Liver (tissue), 9 donors: ENCODE measurements around the gene UBTD1. TPM values are rescaled to one million over a fixed set of nuclear protein-coding genes. Genes with fewer than 3 reads are reported as not detected.

Experiments used
- DNase-seq: peaks from one replicate; pipeline ENCODE4 v3.0.0-alpha.2; 2017; ENCODE audit warnings: low spot score
- H3K27ac ChIP-seq, 2 donors: one replicate each; pipeline ENCODE4 v1.7.0; 2013; ENCODE audit warnings: inconsistent platforms in 2 of 2, low read length in 2 of 2, control low read depth in 1 of 2, low read depth in 1 of 2, mild to moderate bottlenecking in 1 of 2
- H3K27me3 ChIP-seq, 4 donors: one replicate each; pipeline versions ENCODE4 v1.6.1 to v1.7.0; 2013; ENCODE audit warnings: low read length in 3 of 4, inconsistent platforms in 1 of 4, mild to moderate bottlenecking in 1 of 4, moderate library complexity in 1 of 4; ENCODE audit not compliant: control insufficient read depth in 4 of 4, insufficient read depth in 4 of 4
- H3K36me3 ChIP-seq, 4 donors: one replicate each; pipeline versions ENCODE4 v1.6.1 to v1.7.0; 2013; ENCODE audit warnings: low read length in 3 of 4, mild to moderate bottlenecking in 3 of 4, low read depth in 1 of 4, moderate library complexity in 1 of 4; ENCODE audit not compliant: control insufficient read depth in 4 of 4, insufficient read depth in 3 of 4
- H3K4me1 ChIP-seq, 4 donors: one replicate each; pipeline versions ENCODE4 v1.6.1 to v1.7.0; 2013; ENCODE audit warnings: low read length in 3 of 4, mild to moderate bottlenecking in 3 of 4, moderate library complexity in 1 of 4; ENCODE audit not compliant: control insufficient read depth in 4 of 4, insufficient read depth in 4 of 4
- H3K4me3 ChIP-seq, 3 donors: one replicate each; pipeline versions ENCODE4 v1.6.1 to v1.7.0; 2013; ENCODE audit warnings: low read length in 3 of 3, control low read depth in 1 of 3, low read depth in 1 of 3, mild to moderate bottlenecking in 1 of 3
- H3K9ac ChIP-seq, 2 donors: one replicate each; pipeline ENCODE4 v1.7.0; 2013; ENCODE audit warnings: low read length in 2 of 2, mild to moderate bottlenecking in 2 of 2, moderate library complexity in 2 of 2, control low read depth in 1 of 2, low read depth in 1 of 2
- H3K9me3 ChIP-seq, 4 donors: one replicate each; pipeline versions ENCODE4 v1.6.1 to v1.7.0; 2013; ENCODE audit warnings: low read length in 3 of 4; ENCODE audit not compliant: control insufficient read depth in 4 of 4
- ATF3 ChIP-seq: IDR thresholded peaks from 2 replicates; pipeline ENCODE4 v1.6.1; 2016; ENCODE audit warnings: antibody characterized with exemption
- CTCF ChIP-seq: fragments of 150-350 bp; IDR thresholded peaks from 2 replicates; pipeline ENCODE4 v1.5.1; 2017; ENCODE audit warnings: improper control_type of control experiment, low read depth, low read length; ENCODE audit not compliant: missing input control
- EGR1 ChIP-seq, 2 donors: IDR thresholded peaks; 2 replicates each; pipeline ENCODE4 v1.6.1; 2016 to 2018; ENCODE audit warnings: antibody characterized with exemption in 2 of 2, low read depth in 2 of 2
- FOXA1 ChIP-seq: IDR thresholded peaks from 2 replicates; pipeline ENCODE4 v1.6.1; 2016; ENCODE audit warnings: antibody characterized with exemption
- FOXA2 ChIP-seq: IDR thresholded peaks from 2 replicates; pipeline ENCODE4 v1.6.1; 2016; ENCODE audit warnings: antibody characterized with exemption
- GABPA ChIP-seq, 2 donors: IDR thresholded peaks in 1 of 2; conservative IDR thresholded peaks in 1 of 2; 2 replicates each; pipeline ENCODE4 v1.6.1; 2016; ENCODE audit warnings: antibody characterized with exemption in 2 of 2, mild to moderate bottlenecking in 1 of 2, moderate library complexity in 1 of 2
- HNF4A ChIP-seq, 2 donors: conservative IDR thresholded peaks; 2 replicates each; pipeline ENCODE4 v1.6.1; 2016; ENCODE audit warnings: antibody characterized with exemption in 2 of 2, mild to moderate bottlenecking in 2 of 2
- HNF4G ChIP-seq: IDR thresholded peaks from 2 replicates; pipeline ENCODE4 v1.6.1; 2016; ENCODE audit warnings: antibody characterized with exemption
- JUND ChIP-seq, 2 donors: IDR thresholded peaks; 2 replicates each; pipeline ENCODE4 v1.6.1; 2016; ENCODE audit warnings: antibody characterized with exemption in 2 of 2
- MAX ChIP-seq: IDR thresholded peaks from 2 replicates; pipeline ENCODE4 v1.6.1; 2016; ENCODE audit warnings: antibody characterized with exemption
- NR2F2 ChIP-seq: IDR thresholded peaks from 2 replicates; pipeline ENCODE4 v1.6.1; 2016; ENCODE audit warnings: antibody characterized with exemption
- REST ChIP-seq: IDR thresholded peaks from 2 replicates; pipeline ENCODE4 v1.6.1; 2016; ENCODE audit warnings: antibody characterized with exemption, mild to moderate bottlenecking
- RXRA ChIP-seq, 2 donors: IDR thresholded peaks; 2 replicates each; pipeline ENCODE4 v1.6.1; 2017 to 2018; ENCODE audit warnings: antibody characterized with exemption in 2 of 2, mild to moderate bottlenecking in 1 of 2
- YY1 ChIP-seq: IDR thresholded peaks from 2 replicates; pipeline ENCODE4 v1.6.1; 2016; ENCODE audit warnings: antibody characterized with exemption, mild to moderate bottlenecking
- ZBTB33 ChIP-seq: IDR thresholded peaks from 2 replicates; pipeline ENCODE4 v1.6.1; 2016; ENCODE audit warnings: antibody characterized with exemption
- WGBS: extraction: QIAGEN DNeasy Blood & Tissue Kit; methylation state at CpG from one replicate; pipeline ENCODE4 v1.1.7; 2013; 5-methylcytosine and 5-hydroxymethylcytosine counted together
- polyA plus RNA-seq, 2 donors: library from polyadenylated mRNA; stranded (reverse) in 1 of 2; unstranded in 1 of 2; fragments of 200-250 nt in 1 of 2; fragments of >200 nt in 1 of 2; fragmentation: Nextera tagmentation in 1 of 2; extraction: Ambion mirVana in 1 of 2; gene quantifications; one replicate each; pipeline versions ENCODE4 v1.2.1 to v1.2.3, GENCODE V29; 2013 to 2015
- total RNA-seq, 2 donors: library from RNA; depleted of rRNA; stranded (reverse); fragments of >200 nt; gene quantifications; one replicate each; pipeline ENCODE4 v1.2.3, GENCODE V29; 2014
- donor health status: healthy.
- donor health status: healthy.
- donor health status: healthy.
- donor health status: healthy.
- donor health status: healthy.

The UBTD1 gene
- total and polyA plus RNA-seq, 4 donors = 2.7 to 11.0 (median 9.3) TPM

GRCh38 chr10:97578171-97578844, 79.6 kb downstream of the UBTD1 start:
- H3K36me3 ChIP-seq = no peaks in the 10 kb centered on the region
- H3K27ac ChIP-seq = no peak overlapping the region
- TF ChIP-seq EGR1 (IDR thresholded peaks at IDR 0.05; ENCODE audit: low read depth in 2 of 2) = no peak
- H3K27me3 ChIP-seq = no peaks in the 10 kb centered on the region
- DNase-seq = no peak
- H3K9ac ChIP-seq = no peak overlapping the region
- 77% methylated on average over 40 of the region's 40 CpGs for WGBS
- peaks cover 2 to 12% (median 4%) of the 10 kb centered on the region in 4 donors for H3K4me1 ChIP-seq
- H3K9me3 ChIP-seq = no peaks in the 10 kb centered on the region
- no peak overlapping the region for H3K4me3 ChIP-seq

GRCh38 chr10:97580421-97581367, 82.0 kb downstream of the UBTD1 start:
- Histone ChIP-seq H3K36me3 (no peaks in the 10 kb centered on the region), H3K9ac (no peak overlapping the region), H3K4me1 (peaks cover 3 to 23% (median 19%) of the 10 kb centered on the region in 4 donors), H3K4me3 (no peak overlapping the region), H3K9me3 (no peaks in the 10 kb centered on the region), H3K27ac (no peak overlapping the region), H3K27me3 (no peaks in the 10 kb centered on the region)
- DNase-seq = no peak
- TF ChIP-seq JUND (IDR thresholded peaks at IDR 0.05) (no peak), YY1 (no peak), ATF3 (no peak)
- 93% methylated on average over 9 of the region's 9 CpGs for WGBS

- Histone ChIP-seq H3K4me1 (peaks cover 3 to 34% (median 30%) of the 10 kb centered on the region in 4 donors), H3K9ac (no peak overlapping the region), H3K27ac (no peak overlapping the region), H3K4me3 (no peak overlapping the region), H3K36me3 (no peaks in the 10 kb centered on the region), H3K9me3 (no peaks in the 10 kb centered on the region), H3K27me3 (no peaks in the 10 kb centered on the region)
- TF ChIP-seq JUND (IDR thresholded peaks at IDR 0.05) = no peak
- TF ChIP-seq FOXA1 = no peak
- no peak for TF ChIP-seq ZBTB33
- TF ChIP-seq HNF4A (conservative IDR thresholded peaks at IDR 0.05) = no peak
- no peak for TF ChIP-seq HNF4G
- TF ChIP-seq CTCF = no peak
- no peak for TF ChIP-seq EGR1 (IDR thresholded peaks at IDR 0.05; ENCODE audit: low read depth in 2 of 2)
- no peak for TF ChIP-seq NR2F2
- TF ChIP-seq RXRA (IDR thresholded peaks at IDR 0.05) = no peak
- no peak for TF ChIP-seq GABPA (IDR thresholded peaks at IDR 0.05 in 1 of 2, conservative IDR thresholded peaks at IDR 0.05 in 1 of 2)
- no peak for TF ChIP-seq YY1
- no peak for TF ChIP-seq ATF3
- TF ChIP-seq MAX = no peak
- TF ChIP-seq FOXA2 = no peak
- TF ChIP-seq REST = no peak
- DNase-seq = no peak
- WGBS = 95% methylated on average over 8 of the region's 8 CpGs
Observed at GRCh38 chr10:97582169-97582568, 83.4 kb downstream of the UBTD1 start.
